ENCODE measurements around the gene C15orf39.
"Not testable (repeated sequence)": the region's sequence is repeated elsewhere in the genome, so short reads cannot be mapped to it uniquely, and the experiment has no call there.

- not testable (repeated sequence) for TF ChIP-seq EP300, POLR2A, CTCF, POLR2AphosphoS5 (IDR thresholded peaks at IDR 0.05)
These were observed 50.6 kb downstream of the C15orf39 start for GRCh38 chr15:75252285-75252684.
